Activated CD8-positive, alpha-beta memory T cell treated with anti-CD3 and anti-CD28 coated beads for 36 hours (primary cell): ENCODE data around the gene SPATA2L. TPM values are rescaled to one million over a fixed set of nuclear protein-coding genes. Genes with fewer than 3 reads are reported as not detected.

Experiments
- CTCF ChIA-PET: fragments of 350-600 bp; sonication (Branson Sonifier 250); formaldehyde crosslinking; loops from one replicate; lab custom pipeline; 2021; ENCODE audit warnings: antibody characterized with exemption; lab: Charles Lee
- POLR2A ChIA-PET: fragments of 350-600 bp; sonication (Branson Sonifier 250); formaldehyde crosslinking; loops from one replicate; lab custom pipeline; 2021; ENCODE audit warnings: antibody characterized with exemption; lab: Charles Lee
- total RNA-seq, 2 experiments: library from RNA; stranded (reverse); gene quantifications; one replicate each; pipeline ENCODE4 v1.2.3, GENCODE V29; 2021

SPATA2L gene
- total RNA-seq, 2 experiments from 2014 or later = 7.4 to 7.9 TPM

DNA sequence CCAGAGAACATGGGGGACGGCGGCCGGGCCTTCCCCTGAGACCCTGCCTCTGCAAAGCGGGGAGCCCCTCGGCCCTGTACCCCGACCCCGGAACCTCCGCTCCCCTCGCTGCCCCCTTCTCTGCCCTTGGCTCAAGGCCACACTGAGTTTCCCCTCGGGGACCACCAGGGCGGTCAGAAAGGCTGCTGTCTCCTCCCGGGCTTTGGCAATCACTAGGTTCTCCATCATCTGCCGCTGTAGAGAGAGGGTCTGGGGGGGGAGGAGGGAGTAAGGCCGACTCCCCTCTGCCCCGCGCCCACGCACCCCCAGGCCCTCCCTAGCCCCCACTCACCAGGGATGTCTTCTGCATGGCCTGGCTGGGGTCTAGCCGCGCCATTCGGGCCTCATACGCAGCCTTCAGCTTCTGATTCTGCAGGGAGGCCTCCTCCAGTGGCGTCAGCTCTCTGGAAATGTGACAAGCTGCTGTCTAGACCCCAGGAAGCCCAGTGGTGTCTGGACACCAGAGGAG is 10.8 kb upstream of the SPATA2L start:
- ChIA-PET POLR2A (interaction anchor here (1.4 to 2.8 kb wide), 2 partner anchors 8 to 11 kb away, joined by 3 to 10 read pairs; partner anchors contain the start of gene VPS9D1), CTCF (interaction anchor here (0.8 to 0.9 kb wide), 3 partner anchors 11 to 25 kb away, joined by 3 read pairs; partner anchors contain the start of gene SPATA2L)

DNA sequence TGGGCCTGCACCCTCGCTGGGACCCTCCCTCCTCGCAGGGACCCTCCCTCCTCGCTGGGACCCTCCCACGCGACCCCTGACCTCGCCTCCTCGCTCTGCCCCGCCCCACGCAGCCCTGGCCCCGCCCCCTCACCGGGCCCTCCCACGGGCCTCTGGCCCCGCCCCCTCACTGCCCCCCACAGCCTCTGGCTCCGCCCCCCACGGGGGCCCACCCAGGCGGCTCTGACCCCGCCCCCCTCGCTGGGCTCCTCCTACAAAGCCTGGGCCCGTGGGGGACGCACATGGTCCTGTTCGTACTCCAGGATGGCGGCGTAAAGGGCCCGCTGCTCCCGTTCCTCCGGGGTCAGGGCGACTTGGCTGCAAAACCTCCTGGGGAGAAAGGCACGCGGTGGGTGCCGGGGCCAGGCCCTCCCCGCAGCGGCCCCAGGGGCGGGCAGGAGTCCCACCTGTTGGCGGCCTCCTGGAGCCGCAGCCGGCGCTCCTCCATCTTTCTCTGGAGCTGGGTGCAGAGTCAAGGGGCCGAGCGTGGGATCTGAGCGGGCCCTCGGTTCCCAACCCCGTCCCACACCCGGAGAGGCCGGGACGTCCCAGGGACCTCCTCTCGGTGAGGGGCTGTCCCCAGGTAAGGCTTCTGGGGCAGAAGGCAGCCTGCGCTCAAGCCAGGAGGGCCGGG is 10.2 kb upstream of the SPATA2L start:
- ChIA-PET POLR2A (interaction anchor here (1.4 to 2.8 kb wide), 2 partner anchors 9 to 11 kb away, joined by 3 to 10 read pairs; partner anchors contain the start of gene VPS9D1), CTCF (no interaction called here)

DNA sequence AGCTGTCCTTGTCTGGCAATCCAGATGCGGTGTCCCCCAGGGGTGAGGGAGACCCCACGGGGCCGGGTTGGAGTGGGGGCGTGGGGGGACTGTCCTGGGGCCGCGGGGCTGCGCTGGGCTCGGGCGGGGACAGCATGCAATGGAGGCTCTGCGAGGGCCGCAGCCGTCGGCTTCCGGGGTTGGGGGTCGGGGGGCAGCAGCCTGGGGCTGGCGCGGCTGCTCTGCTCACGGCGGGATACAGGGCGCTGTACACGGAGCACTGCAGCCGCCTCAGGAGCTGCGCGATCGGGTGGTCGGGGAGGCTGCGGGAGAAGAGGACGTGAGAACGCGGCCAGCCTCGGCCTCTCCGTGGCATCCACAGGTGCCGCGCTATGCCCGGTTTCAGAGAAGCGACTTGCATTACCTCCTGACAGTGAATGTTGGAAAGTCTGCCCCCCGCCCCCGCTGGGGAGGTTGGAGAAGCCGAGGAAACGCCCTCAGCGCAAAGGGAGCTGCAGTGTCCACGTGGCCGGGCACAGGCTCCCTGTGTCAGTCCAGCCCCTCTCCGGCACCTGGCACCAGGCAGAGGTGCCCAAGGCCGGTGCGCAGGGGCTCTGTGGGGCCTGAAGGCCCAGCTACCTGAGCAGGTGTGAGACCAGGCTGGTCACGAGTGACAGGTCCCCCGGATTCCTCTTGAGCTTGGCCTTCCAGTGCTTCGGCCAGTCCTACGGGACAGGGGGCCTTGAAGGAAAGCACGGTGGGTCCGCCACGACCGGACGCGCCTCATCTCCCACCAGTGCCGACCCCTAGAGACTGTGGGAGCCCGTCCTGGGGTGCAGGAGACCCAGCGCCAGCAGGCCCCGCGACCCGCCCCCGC is 9.4 kb upstream of the SPATA2L start:
- POLR2A ChIA-PET = interaction anchor here (1.4 to 2.8 kb wide), 2 partner anchors 10 to 12 kb away, joined by 3 to 10 read pairs; partner anchors contain the start of gene VPS9D1
- CTCF ChIA-PET = interaction anchor here (2.3 to 3.4 kb wide), 2 partner anchors 11 to 150 kb away, joined by 6 to 11 read pairs; no protein-coding TSS in a partner anchor

DNA sequence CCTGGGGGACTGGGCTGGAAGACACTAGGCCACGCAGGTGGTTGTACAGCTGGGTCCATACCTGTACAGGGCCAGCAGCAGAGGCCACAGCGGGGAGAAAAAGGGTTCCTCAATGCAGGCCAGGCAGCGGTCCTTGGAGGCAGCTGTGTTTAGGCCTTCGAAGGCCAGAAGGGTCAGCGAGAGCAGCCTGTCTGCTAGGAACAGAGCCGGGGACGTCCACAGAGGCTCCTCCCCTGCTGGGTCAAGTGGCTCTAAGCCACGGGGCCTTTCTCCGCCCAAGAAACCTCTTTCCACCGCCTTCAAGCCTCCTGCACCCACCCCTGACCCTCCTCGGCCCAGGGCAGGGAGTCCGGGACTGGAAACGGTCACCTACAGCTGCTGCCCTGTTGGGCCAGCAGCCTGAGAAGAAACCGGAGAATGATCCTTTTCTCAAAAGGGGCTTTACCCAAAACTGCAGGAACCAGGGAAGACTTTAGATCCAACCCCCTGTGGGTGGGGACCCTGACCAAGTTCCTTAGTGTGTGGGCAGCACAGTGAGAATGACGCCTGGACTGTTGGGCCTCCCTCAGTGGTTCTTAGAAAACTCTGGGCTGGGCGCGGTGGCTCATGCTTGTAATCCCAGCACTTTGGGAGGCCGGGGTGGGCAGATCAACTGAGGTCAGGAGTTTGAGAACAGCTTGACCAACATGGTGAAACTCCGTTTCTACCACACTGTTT is 8.4 kb upstream of the SPATA2L start:
- POLR2A ChIA-PET = no interaction called here
- CTCF ChIA-PET = interaction anchor here (2.3 to 3.4 kb wide), 2 partner anchors 10 to 151 kb away, joined by 6 to 11 read pairs; no protein-coding TSS in a partner anchor

DNA sequence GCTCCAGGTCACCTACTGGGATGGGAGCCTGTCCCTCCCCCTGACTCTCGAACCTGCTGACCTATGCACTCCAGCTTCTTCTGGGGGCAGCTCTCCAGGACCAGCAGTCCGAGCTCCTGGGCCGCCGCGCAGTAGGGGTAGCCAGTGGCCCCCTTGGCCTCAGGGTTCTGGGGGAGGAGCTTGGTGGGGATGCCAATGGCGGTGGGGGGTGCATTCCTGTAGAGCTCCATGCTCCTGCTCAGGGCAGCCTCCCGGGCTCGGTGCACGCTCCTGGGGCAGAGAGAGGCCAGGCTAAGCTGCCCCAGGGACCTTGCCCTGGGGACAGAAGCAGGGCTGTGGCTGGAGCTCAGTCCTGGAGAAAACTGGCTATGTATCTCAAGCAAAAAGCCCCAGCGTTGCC is 7.7 kb upstream of the SPATA2L start:
- CTCF ChIA-PET = interaction anchor here (1.0 to 3.4 kb wide), 3 partner anchors 9 to 152 kb away, joined by 4 to 11 read pairs (median 6); no protein-coding TSS in a partner anchor
- POLR2A ChIA-PET = no interaction called here

DNA sequence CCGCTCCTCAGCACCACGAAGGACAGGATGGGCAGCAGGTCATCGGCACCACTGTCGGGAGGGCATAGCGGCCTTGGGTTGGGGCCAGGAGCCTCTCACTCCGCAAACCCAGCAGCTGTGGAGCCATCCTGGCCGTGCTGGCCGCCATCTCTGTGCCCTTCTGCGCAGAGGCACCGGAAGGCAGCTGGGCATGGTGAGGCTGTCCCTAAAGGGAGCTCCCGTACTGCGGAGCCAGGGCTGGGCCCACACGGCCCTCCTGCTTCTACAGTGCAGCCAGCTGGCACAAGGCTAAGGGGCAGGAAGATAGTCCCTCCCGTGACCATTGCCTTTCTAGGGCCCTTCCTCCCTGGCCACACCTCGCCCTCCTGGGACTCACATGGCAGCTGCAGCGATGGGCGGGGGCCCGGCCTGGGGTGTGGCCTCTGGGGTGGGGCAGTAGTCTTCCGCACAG is 7.0 kb upstream of the SPATA2L start:
- ChIA-PET POLR2A (no interaction called here), CTCF (interaction anchor here (1.0 to 3.4 kb wide), 3 partner anchors 8 to 153 kb away, joined by 4 to 11 read pairs (median 6); no protein-coding TSS in a partner anchor)

DNA sequence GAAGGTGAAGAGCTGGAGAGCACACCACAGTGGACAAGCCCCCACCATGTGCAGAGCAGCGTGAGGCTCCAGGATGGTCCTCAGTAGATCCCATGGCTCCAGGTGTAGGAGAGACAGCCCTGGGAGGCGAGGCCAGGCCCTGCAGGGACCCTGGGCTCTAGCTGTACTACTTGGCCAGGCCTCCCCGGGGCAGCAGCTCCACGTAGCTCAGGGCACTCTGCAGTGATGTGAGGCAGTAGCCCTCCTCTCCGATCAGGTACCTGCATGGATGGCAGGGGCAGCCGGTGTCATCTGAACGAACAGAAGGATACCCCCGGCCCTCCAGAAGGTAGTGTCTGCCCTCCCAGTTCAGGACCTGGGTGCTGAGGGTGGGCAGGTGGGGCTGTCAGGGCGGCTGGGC is 6.2 kb upstream of the SPATA2L start:
- ChIA-PET CTCF (interaction anchor here (0.9 to 4.7 kb wide), 3 partner anchors 8 to 153 kb away, joined by 3 to 31 read pairs (median 11); no protein-coding TSS in a partner anchor), POLR2A (no interaction called here)

DNA sequence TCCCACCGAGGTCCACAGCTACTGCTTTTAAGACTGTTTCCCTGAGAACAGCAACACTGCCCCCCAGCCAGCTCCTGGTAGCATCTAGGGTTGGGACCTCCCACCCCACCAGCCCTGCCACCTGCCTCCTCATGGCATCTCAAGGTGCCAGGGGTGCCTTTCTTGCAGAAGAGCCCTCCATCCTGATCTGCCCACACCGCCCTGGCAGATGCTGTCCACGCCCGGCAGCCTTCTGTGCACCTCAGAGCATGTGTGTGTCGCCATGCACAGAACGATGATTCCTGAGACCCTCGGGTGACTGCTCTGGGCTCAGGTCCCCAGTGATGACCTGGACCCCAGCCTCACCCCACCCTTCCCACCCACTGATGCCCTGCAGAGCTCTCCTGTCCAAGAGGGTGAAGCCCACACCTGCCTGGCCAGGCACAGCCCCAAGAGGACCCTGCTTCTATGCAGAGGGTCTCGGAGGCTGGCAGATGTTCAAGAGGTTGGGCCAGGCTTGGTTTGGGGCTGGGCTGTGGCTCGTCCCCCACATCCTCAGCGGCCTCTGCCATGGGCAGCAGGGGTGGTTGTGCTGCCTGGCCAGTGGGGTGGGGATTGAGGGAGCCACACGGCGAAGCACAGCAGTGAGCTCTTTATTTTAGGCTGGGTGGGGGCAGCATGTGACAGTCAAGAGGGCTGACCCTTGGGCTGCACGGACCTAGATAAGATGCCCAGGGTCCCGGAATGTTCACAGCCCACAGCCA is 5.2 kb upstream of the SPATA2L start:
- ChIA-PET CTCF (interaction anchor here (0.5 to 4.7 kb wide), 13 partner anchors 10 to 271 kb away, joined by 3 to 31 read pairs (median 5); partner anchors contain the start of gene VPS9D1), POLR2A (interaction anchor here (0.7 kb wide), 1 partner anchor 167 kb away, joined by 3 read pairs; the partner anchor contains the start of gene TCF25)

DNA sequence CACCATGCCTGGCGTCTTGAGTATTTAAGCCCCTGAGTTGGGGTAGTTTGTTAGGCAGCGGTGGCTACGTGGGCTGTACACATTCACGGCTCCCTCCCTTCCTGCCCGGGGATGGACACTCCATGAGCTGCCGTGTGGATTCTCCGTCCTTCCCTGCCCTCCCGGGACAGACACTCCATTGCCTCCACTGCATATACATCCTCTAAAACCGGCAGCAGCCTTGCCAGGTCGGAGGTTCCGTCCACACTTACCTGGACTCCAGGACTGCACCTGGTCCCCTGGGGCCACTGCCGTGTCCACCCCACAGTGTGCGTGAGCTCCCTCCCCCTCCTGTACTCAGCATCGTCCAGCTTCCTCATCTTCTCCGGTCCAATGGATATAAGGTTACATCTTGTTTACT is 3.5 kb upstream of the SPATA2L start:
- CTCF ChIA-PET = interaction anchor here (1.0 to 4.7 kb wide), 8 partner anchors 58 to 205 kb away, joined by 3 to 31 read pairs (median 4); no protein-coding TSS in a partner anchor
- POLR2A ChIA-PET = no interaction called here

DNA sequence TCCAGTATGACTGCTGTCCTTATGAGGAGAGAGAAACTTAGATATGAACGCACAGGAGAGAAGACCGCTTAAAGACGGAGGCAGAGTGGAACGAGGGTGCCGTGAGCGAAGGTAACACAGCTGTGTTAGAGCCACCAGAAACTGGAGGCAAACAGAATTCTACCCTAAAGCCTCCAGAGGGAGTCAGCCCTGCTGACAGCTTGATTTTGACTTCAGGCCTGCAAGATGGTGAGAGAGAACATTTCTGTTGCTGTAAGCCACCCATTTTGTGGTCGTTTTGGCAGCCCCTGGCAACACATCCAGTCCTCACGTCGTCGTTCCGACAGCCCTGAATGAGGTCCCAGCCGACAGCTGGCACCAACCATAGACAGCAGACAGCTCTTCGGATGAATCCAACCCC is 2.8 kb upstream of the SPATA2L start:
- POLR2A ChIA-PET = no interaction called here

DNA sequence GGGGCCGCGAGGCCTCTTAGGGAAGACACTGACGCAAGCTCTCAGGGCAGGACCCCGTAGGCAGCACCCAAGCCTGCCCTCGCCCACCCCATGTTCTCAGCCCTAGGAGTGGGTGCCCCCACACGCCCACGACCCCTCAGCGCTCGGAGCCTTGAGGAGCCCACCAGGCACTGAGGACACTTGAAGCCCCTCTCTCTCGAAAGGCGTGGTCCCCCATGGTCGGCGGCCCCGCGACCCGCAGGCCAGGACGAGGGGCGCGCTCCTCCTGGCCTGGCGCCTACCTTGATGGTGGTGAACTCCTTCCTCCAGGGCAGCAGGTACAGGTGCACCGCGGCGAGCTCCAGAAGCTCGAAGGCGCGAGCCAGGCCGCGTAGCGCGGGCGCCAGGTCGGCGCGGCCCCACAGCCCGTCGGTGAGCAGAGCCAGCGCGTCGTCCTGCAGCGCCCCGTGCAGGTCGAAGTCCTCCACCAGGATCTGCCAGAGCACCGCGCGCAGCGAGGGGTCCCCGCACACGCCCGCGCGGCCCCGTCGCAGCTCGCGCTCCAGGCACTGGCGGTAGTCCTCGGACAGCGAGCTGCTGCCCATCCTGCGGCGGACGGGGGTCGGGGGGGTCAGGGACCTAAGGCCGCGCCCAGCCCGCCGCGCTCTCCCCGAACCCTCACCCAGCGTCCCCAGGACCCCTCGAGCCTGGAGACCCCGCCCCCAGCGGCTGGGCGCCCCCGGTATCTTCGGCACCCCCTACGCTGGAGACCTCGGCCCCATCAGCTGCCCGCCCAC is 668 bp downstream of the SPATA2L start:
- CTCF ChIA-PET = interaction anchor here (0.7 to 4.4 kb wide), 23 partner anchors 9 to 218 kb away, joined by 3 to 47 read pairs (median 4); partner anchors contain the start of genes CDK10, CPNE7, FANCA and MC1R
- POLR2A ChIA-PET = interaction anchor here (1.0 to 1.8 kb wide), 3 partner anchors 14 to 173 kb away, joined by 3 to 8 read pairs (median 5); partner anchors contain the start of genes CDK10 and TCF25

More for the DNA sequence above, 2.8 kb upstream of the SPATA2L start:
- CTCF ChIA-PET = interaction anchor here (4.7 kb wide), 1 partner anchor 157 kb away, joined by 31 read pairs; no protein-coding TSS in a partner anchor

DNA sequence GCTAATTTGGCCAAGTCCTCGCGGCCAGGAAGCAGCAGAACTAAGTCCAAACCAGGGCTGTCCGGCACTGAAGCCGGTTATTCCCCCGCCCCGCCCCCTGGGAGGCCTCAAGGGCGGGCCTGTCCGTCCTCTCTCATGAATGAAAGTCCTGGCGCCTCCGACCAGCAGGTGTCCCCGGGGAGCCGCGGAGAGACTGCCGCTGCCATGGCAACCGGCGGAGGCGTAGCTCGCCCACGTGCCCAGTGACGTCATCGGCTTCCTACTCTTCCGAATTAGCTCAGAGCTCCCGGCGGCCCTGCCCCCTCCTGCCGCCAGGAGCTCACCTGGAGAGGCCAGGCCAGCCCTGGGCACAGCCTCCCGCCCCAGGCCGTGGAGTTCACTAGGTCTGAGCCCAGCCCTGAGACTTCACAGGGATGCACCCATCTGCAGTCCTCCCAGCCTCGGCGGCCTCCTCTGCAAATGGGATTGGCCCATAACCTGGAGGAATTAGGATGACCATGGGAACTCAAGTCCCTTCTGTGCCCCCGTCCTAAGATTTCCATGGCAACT is 1.3 kb downstream of the SPATA2L start:
- ChIA-PET POLR2A (interaction anchor here (1.0 to 1.8 kb wide), 3 partner anchors 14 to 173 kb away, joined by 3 to 8 read pairs (median 5); partner anchors contain the start of genes CDK10 and TCF25), CTCF (interaction anchor here (0.6 to 4.4 kb wide), 23 partner anchors 9 to 229 kb away, joined by 3 to 47 read pairs (median 4); partner anchors contain the start of genes CDK10, CPNE7, FANCA and MC1R)

DNA sequence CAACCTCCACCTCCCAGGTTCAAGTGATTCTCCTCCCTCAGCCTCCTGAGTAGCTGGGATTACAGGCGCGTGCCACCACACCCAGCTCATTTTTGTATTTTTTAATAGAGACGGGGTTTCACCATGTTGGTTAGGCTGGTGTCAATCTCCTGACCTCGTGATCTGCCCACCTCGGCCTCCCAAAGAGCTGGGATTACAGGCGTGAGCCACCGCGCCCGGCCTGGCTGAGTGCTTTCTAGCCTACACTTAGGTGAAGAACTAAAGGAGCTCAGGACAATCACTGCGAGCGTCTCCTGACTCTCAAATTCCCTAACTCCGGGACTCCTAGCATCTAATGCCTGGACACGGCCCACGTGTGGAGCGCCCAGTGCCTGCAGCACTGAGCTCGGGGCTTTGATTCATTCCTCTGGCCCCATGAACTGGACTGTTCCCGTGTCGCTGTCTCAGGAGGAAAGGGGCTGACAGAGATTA is 1.8 kb downstream of the SPATA2L start:
- ChIA-PET CTCF (interaction anchor here (0.6 to 4.4 kb wide), 19 partner anchors 10 to 228 kb away, joined by 3 to 47 read pairs (median 5); partner anchors contain the start of genes CDK10, CPNE7, MC1R and TCF25), POLR2A (interaction anchor here (0.6 to 1.8 kb wide), 3 partner anchors 25 to 179 kb away, joined by 3 to 8 read pairs (median 7); partner anchors contain the start of gene TCF25)

DNA sequence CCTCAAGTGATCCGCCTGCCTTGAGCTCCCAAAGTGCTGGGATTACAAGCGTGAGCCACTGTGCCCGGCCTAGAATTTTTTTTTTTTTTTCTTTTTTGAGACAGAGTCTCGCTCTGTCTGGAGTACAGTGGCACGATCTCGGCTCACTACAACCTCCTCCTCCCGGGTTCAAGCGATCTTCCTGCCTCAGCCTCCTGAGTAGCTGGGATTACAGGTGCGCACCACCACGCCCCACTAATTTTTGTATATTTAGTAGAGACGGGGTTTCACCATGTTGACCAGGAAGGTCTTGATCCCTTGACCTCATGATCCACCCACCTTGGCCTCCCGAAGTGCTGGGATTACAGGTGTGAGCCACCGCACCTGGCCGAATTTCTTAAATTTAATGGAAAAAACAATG is 2.8 kb downstream of the SPATA2L start:
- POLR2A ChIA-PET = interaction anchor here (0.6 to 1.6 kb wide), 3 partner anchors 21 to 180 kb away, joined by 3 to 7 read pairs (median 4); no protein-coding TSS in a partner anchor

More for the DNA sequence above, 2.8 kb downstream of the SPATA2L start:
- CTCF ChIA-PET = interaction anchor here (1.2 to 4.4 kb wide), 3 partner anchors 11 to 163 kb away, joined by 4 to 47 read pairs (median 30); partner anchors contain the start of gene CDK10
